GM19238 (cell line): ENCODE data around the gene SLC29A2.
"Not testable (repeated sequence)": the region's sequence is repeated elsewhere in the genome, so short reads cannot be mapped to it uniquely, and the experiment has no call there.

Source experiments
- DNase-seq: peaks from one replicate; pipeline ENCODE4 v3.0.0; 2011; ENCODE audit warnings: low spot score; ENCODE audit not compliant: insufficient read length

The SLC29A2 gene

GRCh38 chr11:66320289-66320688 is 51.3 kb downstream of the SLC29A2 start:
- DNase-seq = not testable (repeated sequence)

- no peak for DNase-seq
Observed at GRCh38 chr11:66318600-66318970, 53.0 kb downstream of the SLC29A2 start.

DNA sequence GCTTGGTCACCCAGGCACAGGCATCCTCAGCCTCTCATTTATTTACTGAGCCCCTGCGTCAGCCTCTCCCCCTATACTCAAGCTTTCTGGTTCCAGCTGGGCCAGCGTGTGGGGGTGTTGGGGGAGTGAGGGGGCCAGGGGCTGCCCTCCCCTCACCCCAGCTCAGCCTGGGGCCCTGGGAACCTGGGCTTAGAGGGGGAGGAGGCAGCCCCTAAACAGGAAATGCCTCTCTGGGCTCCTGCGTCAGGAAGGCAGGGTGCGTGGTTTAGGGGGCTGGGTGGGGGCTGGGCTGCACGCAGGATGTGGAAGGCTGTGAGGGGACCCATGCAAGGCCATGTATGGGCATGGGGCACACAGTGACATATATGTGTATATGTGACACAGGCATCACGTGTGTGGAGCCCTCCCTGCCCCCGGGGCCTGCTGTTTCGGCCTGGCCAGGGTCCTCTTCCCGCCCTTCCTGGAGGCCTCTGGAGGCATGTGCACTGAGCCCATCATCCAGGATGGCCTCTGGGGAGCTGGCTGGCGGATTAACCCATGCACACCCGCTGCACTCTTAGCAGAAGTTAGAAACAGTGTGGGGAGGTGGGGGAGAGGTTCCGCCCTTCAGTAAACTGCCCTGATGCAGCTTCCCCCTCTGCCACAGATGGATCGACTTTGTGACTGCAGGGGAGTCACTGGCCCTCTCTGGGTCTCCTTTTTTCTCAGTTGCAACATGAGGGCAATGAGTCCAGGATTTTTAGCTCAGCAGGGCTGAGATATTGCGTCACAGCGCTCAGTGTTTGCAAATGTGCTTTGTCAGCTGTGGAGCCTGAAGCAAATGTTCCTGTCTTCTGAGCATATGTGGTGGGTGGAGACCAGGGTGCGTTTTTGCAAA is 53.6 kb downstream of the SLC29A2 start:
- DNase-seq = no peak

DNA sequence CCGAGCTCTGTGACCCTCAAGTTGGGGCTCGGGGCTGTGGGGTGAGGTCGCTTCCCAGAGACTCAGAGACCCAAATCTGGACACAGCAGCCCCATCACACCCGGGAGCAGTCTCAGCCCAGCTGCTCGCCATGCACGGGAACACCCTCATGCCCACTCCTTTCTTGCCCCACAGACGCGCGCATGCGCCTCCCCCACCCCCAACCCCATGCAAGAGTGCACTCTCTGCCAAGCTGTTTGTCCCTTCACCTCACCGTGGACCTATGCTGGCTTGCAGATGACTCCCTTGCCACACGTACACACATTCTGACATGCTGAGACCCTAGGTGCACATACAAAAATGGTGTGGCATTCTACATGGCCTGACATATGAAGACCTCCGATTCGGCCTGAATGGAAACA is 54.2 kb downstream of the SLC29A2 start:
- no peak for DNase-seq

DNA sequence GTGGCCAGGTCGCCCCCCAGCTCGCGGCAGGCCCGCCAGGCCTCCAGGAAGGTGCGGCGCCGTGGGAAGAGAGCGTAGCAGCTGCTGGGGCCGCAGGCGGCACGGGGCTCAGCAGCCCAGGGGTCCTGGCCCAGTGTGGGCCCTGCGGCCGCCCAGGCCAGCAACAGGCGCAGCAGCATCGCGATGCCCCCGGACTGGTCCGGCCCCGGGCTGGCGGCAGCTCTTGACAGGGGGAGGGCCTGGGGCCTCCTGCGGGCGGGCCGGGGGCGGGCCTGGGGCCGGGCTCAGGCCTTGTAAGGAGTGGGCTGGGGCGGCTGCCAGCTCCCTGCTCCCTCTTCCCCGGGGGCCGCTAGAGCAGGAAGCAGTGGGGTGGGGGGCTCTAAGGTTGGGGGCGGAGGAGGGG is 54.7 kb downstream of the SLC29A2 start, which contains the start of gene CD248:
Gene CD248, minus strand, starts transcription at position 196 of the 403 bp plus-strand sequence. Its CDS starts 17 bp downstream, at position 179.
- no peak for DNase-seq

DNA sequence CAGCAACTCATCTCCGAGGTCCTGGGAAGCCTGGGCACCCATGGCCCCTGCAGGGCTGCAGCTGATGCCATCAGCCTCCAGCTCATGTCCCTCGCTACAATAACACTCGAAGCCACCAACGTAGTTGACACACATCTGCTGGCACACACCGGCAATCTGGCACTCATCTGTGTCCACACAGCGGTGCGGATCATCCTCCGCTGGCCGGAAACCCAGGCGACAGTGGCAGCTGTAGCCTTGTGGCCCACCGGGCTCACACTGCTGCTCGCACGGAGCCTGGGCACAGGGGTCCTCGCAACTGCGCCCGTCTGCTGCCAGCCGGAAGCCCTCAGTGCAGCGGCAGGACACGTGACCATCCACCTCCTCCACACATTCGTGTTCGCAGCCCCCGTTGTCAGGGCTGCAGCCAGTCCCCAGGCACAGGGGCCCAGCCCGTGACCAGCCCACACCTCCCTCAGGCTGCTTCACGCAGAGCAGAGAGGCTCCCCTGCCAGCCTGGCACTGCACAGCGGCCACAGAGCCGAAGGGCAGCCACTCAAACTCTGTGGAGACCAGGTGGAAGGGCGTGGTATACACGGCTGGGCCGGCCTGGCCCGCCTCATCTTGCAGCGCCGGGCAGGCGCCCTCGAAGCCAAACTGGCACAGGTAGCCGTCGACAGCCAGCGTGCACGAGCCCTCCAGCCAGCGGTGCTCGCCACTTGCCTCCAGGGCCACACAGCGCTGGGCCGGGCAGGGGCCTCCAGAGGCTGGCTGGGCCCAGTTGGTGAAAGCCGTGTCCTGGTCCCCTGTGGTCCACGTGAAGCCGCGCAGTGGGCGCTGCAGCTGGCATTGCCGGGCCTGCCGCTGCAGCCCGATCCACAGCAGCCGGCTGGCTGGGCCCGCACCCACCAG is 55.4 kb downstream of the SLC29A2 start:
- no peak for DNase-seq

- no peak for DNase-seq
Observed at GRCh38 chr11:66315498-66315885, 56.1 kb downstream of the SLC29A2 start.

DNA sequence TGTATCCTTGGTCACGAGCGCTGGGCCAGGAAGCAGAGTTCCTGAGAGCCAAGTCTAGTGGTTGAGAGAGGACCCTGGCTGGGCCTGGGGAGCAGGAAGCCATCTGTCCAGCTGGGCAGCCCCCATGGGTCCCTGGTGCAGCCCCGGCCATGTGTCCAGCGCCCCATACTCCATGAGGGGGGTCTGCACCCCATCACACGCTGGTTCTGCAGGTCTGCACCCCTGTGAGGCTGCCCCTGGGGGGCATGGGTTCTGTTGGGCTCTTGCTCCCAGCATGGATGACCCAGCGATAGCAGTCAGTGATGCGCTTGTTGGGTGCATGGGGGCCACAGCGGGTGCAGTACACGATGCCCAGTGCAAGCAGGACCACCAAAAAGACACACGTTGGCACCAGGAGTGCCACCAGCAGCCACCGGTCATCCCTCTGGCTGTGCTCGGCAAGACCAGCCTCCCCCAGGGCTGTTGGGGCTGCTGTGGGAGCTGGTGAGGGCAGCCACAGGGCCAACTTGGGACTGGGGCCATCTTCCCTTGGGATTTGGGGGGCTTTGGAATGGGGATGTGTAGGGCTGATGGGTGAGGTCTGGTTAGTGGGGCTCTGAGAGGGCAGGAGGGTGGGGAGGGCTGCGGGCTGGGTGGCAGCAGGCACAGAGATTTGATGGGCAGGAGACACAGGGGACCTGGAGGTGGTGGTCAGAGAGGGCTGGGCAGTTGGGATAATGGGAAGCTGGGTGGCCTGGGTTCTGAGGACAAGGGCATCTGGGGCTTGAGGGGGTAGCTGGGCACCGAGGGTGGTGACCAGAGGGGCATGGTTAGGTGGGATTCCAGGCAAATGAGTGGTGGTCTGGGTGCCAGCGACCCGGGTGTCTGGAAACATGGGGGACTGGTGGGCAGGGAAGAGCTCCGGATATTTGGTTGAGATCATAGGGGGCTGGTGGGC is 56.7 kb downstream of the SLC29A2 start:
- no peak for DNase-seq

GRCh38 chr11:66314186-66314501 is 57.4 kb downstream of the SLC29A2 start:
- no peak for DNase-seq

GRCh38 chr11:66313321-66314185 is 58.0 kb downstream of the SLC29A2 start:
- no peak for DNase-seq

- peak; percentile 94 for DNase-seq
Observed at GRCh38 chr11:66312549-66313320, 58.8 kb downstream of the SLC29A2 start.
